ENCODE results near the gene SF3B1.
"Not testable (repeated sequence)": the region's sequence is repeated elsewhere in the genome, so short reads cannot be mapped to it uniquely, and the experiment has no call there.

The SF3B1 gene, protein sequence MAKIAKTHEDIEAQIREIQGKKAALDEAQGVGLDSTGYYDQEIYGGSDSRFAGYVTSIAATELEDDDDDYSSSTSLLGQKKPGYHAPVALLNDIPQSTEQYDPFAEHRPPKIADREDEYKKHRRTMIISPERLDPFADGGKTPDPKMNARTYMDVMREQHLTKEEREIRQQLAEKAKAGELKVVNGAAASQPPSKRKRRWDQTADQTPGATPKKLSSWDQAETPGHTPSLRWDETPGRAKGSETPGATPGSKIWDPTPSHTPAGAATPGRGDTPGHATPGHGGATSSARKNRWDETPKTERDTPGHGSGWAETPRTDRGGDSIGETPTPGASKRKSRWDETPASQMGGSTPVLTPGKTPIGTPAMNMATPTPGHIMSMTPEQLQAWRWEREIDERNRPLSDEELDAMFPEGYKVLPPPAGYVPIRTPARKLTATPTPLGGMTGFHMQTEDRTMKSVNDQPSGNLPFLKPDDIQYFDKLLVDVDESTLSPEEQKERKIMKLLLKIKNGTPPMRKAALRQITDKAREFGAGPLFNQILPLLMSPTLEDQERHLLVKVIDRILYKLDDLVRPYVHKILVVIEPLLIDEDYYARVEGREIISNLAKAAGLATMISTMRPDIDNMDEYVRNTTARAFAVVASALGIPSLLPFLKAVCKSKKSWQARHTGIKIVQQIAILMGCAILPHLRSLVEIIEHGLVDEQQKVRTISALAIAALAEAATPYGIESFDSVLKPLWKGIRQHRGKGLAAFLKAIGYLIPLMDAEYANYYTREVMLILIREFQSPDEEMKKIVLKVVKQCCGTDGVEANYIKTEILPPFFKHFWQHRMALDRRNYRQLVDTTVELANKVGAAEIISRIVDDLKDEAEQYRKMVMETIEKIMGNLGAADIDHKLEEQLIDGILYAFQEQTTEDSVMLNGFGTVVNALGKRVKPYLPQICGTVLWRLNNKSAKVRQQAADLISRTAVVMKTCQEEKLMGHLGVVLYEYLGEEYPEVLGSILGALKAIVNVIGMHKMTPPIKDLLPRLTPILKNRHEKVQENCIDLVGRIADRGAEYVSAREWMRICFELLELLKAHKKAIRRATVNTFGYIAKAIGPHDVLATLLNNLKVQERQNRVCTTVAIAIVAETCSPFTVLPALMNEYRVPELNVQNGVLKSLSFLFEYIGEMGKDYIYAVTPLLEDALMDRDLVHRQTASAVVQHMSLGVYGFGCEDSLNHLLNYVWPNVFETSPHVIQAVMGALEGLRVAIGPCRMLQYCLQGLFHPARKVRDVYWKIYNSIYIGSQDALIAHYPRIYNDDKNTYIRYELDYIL

DNA sequence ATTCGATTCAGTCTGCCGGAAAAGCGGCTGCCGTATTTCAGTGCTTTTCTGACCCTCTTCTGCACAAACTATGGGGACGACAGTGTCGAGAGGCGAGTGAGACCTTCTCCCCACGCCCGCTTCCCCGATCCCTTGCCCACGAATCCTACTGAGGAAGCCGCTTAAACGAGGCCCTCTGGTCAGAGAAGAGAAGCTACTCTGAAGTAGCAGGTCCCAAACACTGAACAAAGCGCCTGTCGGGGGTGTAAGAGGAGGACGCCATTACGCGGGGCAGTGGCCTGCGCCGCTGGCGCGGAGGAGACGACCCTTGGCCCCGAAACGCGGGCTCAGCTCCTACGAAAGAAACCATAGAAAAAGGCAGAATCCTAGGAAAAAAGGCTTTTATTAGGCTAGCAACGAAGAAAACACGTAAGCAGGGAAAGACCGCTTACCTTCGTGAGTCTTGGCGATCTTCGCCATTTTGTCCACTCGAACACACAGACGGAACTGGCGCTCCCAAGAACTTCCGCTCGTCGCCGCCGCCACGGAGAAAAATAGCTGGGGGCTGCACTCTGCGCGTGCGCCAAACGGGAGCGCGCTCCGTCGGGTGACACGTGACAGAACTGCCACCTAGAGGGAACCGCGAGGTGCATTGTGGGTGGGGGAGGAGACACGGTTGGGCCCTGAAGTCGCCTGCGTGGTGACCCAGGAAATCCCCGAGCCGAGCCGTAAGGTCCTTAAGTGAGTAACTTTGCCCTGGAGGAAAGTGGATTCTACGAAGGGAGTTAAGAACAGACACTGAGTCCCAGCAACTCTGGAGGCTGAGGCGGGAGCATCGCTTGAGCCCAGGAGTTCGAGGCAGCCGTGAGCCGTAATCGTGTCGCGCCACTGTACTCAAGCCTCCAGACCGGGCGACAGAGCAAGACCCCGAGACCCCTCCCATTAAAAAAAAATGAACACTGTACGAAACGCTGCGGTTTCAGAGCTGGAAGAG, at the start of gene SF3B1:
SF3B1 (minus strand) TSS at position 488 of the 973 bp plus-strand sequence; CDS start at position 459, 29 bp downstream.
- DNase-seq: peak; percentile 97

DNA sequence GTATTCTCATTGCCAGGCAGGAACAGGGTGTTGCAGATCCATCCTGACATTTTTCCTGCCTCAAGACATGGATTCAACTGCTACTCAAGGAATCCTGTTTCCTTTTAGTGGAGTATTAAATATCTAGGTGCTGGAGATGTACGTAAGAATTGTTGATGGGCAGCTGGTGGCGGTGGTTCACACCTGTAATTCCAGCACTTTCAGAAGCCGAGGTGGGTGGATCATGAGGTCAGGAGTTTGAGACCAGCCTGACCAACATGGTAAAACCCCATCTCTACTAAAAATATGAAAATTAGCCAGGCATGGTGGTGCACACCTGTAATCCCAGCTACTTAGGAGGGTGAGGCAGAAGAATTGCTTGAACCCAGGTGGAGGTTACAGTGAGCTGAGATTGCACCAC, 49.4 kb upstream of the SF3B1 start:
- not testable (repeated sequence) for DNase-seq

DNA sequence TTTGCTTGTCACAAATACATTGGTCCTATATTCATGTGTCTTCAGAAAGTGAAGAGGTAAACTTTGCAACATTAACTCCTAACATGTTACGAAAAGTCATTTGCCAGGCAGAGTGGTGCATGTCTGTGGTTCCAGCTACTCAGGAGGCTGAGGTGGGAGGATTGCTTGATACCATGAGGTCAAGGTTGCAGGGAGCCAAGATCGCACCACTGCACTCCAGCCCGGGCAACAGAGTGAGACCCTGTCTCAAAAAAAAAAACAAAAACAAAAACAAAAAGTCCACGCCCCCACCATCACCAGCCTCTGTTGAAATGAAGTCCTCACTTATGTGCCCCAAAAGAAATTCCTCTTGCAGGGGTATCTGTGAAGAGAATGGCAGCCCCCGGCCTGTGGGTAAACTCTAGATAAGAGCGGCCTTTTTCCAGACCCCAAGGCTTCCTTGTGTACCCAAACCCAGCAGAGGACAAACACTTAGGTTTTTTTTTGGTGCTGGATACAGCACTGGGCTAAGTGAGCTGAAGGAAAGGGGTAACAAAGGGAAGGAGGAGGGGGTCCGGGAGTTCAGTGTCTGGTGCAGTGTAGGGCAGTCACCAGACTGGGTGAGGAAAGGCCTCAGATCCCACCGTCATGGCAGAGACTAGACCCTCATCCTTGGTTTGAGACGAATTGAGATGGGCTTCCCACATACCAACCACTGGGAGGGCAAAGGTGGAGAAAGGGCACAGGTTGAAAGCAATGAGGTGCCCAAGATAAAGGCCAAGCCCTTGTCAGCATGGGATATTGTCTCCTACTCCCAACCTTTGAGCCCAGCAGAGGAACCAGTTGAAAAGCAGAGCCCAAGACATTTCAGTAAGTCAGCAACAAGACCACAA, 45.6 kb upstream of the SF3B1 start:
- DNase-seq: no peak

DNA sequence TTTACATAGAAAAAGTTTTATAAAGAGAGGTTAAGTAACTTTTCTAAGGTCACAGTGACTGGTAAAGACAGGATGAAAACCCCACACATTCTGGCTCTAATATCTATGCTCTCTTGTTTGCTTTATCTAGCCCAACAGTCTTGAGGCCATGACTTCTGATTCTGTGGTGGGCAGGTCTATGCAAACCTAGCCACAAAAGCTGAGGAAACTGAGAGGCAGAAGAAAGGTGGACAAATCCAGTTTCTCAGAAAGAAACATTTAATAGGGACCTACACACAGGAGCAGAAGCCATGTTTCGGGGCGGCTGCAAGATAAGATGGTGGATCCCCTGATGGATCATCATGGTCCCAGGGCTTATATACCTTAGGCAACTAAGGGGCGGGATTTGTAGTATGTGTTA, 43.0 kb upstream of the SF3B1 start:
- no peak for DNase-seq

DNA sequence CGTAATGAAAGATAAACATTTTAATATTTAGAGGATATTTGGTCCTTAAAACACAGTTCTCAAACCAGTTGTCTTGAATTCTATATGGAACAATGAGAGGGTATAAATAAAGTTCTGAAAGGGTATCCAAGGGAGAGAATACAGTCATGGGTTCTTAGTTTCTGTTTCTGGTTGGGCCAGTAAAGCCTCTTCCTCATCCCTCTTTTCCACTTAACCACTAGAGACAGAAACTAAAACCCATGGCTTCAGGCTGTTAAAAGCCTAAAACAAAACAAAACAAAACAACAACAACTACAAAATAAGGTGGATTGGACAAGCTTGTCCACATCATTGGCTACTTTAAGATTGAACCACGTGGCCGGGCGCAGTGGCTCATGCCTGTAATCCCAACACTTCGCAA, 37.3 kb upstream of the SF3B1 start:
- DNase-seq: no peak

DNA sequence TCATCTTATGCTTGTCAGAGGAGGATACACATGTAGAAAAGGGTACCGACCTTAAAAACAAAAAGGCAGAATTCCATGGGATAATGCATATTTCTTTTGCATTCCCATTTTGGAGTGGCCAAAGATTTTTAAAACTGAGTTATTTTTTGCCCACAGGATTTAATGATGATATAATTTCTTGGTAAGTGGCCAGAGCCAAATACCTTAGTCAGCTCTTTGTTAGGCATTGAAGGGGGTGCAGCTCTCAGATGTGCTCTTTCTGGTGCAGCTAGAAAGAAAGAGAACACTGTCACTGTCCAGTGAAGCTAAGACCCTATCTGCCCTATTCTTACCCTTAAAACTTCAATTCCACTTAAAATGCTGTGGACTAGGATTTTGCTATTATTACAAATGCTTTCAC, 29.3 kb upstream of the SF3B1 start:
- DNase-seq: no peak

DNA sequence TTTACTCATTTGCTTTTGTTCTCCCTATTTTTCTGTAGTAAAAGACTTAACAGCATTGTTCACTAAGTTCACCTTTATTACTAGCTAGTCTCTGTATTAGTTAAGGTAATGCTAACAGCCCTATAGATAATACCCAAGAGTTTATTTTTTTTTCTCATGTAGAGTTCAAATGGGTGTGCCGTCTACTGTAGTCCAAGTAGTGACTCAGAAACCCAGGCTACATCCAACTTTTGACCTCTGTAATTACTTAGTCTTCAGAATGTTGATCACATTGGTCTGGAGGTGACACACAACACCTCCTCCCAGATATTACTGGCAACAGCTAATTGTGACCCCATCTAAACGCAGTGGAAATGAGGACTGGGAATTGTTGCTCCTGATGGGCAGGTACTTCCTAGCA, 26.2 kb upstream of the SF3B1 start:
- no peak for DNase-seq

DNA sequence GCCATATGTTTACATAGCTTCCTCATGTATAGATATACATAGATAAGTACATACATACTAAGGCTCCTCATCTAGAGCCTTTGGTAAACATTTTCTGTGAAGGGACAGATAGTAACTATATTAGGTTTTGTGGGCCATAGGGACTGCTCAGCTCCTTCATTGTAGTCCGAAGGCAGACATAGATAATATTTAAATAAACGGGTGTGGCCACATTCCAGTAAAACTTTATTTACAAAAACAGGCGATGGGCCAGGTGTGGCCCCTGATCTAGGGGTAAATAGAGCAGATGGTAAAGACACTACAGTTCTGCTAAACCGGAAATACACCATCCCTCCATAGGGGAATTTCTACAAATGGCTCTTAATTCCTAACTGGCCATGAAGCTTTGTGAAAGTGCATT, 25.8 kb upstream of the SF3B1 start:
- DNase-seq: no peak

DNA sequence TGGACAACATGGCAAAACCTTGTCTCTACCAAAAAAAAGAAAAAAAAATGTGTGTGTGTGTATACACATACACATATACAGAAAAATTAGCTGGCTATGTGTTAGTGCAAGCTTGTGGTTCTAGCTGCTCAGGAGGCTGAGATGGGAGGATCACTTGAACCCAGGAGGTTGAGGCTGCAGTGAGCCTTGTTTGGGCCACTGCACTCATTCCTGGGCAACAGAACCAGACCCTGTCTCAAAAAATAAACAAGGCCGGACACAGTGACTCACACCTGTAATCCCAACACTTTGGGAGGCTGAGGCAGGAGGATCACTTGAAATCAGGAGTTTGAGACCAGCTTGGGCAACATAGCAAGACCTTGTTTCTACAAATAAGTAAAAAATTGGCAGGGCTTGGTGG, 20.6 kb upstream of the SF3B1 start:
- DNase-seq: no peak

DNA sequence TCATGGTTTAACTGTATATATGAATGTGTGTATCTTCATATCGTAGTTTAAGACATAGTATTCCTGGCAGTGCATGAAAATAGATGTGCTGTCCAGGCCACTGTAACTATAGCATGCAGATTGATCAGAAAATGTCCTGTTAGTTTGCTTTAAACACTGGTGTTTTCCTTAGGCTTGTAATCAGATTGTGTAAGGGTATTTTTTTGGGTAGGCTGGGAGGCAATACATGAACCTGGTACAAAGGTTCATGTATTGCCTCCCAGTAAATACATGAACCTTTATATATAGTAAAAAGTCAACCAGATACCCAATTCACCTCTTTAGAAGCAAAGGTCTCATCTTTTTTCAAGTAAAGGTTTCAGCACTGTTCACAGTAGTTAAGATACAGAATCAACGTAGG, 20.1 kb upstream of the SF3B1 start:
- no peak for DNase-seq

DNA sequence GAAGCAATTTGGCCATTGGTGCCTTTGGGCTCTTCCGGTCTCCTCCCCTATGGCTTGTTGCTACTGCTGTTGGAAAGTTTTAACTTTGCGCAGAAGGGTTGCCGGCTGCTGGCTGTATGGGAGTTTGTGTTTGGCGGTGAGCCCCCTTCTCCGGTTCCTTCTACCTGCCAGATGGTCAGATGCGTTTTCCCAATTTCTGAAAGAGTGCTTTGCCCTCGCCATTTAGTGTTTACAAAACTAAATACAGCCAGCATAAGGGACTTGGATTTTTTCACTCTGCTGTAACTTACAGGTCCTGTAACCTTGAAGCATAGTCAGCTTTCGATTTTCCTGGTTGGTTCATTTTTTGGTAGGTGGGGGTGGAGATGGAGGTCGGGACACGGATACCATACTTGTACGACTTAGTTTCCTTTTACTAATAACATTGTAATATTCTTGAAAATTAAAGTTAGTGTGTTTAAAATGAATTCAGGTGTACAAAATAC, 19.1 kb upstream of the SF3B1 start:
- DNase-seq: peak; percentile 90

DNA sequence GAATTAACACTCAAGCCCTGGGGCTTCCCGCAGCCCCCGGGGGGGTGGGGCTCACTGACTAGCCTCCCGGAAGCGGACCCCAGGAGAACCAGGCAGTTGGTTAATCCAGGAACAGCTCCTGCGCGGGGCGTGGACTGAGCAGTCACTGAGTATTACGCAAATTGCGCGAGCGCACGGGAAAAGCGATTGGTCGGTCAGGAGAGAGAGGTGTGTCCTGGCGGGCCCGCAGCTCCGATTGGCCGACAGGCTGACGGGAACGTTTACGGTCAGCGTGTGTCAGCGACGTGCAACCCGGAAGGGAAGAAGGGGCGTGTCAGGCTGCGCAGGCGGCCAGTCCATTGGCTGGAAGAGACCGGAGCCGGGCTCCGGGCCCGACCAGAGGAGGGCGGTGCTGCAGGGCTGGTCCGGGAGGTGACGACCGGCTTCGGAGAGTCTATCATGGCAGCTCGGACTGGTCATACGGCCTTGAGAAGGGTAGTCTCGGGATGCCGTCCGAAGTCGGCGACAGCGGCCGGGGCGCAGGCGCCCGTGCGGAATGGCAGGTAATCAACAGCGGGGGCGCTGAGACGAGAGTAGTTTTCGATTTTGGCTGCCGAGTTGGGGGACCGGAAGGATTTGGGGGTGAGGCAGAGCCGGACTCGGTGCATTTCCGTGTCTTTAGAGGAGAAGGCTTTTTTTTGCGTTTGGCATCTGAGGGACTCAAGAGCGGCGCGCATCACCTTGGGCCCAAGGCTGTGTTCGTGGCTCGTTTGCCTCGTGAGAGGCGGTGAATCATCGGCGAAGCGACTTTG, 18.5 kb upstream of the SF3B1 start, which contains the start of gene COQ10B:
COQ10B (plus strand) TSS at position 430 of the 791 bp plus-strand sequence; CDS start at position 439, 9 bp downstream.
- peak; percentile 99 for DNase-seq

DNA sequence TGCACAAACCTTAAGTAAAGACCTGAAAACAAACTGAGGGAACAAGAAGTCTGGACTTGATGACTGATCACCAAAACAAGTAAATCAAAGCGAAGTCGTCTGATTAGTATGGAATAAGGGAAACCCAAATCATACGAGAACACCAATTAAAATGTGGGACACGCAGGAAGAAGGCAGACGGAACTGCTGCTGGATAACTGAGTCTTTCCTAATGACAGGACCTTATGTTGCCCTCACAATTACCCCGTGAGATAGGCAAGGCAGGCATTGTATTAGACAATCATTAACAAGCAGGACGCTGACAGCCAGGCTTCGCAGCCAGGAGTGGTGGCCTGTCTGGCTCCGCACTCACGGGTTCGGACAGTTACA, 17.9 kb upstream of the SF3B1 start:
- no peak for DNase-seq

DNA sequence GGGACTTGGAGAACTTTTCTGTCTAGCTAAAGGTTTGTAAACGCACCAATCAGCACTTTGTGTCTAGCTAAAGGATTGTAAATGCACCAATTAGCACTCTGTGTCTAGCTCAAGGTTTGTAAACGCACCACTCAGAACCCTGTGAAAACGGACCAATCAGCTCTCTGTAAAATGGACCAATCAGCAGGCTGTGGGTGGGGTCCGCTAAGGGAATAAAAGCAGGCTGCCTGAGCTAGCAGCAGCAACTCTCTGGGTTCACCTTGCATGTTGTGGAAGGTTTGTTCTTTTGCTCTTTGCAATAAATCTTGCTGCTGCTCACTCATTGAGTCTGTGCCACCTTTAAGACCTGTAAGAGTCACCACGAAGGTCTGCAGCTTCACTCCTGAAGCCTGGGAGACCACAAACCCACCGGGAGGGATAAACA, 16.1 kb upstream of the SF3B1 start:
- DNase-seq: not testable (repeated sequence)

DNA sequence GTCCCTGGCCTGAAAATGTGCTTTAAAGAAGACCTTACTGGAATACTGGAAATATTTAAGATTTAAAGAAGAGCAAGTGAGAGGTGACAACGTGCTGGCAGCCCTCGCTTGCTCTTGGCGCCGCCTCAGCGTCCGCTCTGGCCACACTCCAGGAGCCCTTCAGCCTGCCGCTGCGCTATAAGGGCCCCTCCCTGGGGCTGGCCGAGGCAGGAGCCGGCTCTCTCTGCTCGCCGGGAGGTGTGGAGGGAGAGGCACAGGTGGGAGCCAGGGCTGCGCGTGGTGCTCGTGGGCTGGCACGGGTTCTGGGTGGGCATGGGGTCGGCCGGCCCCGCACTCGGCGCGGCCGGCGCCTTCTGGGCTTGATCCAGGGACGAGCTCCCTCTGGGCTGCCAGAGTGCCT, 15.6 kb upstream of the SF3B1 start:
- no peak for DNase-seq

DNA sequence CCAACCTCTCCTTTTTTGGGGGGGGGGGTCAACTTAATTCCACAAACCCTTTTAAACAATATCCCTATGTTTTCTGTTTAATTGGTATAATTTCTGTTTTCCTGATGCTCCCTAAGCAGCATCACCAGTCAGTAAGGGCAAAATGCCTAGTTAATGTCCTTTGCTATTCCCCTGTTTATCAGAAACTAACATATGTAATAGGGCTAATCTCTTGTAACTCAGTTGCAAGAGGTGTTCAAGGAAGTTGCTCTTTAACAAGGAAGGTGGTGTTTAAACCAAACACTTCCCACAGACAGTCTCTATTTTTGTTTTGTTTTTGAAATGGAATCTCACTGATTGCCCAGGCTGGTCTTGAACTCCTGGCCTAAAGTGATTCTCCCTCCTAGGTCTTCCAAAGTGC, 12.0 kb upstream of the SF3B1 start:
- DNase-seq: no peak

DNA sequence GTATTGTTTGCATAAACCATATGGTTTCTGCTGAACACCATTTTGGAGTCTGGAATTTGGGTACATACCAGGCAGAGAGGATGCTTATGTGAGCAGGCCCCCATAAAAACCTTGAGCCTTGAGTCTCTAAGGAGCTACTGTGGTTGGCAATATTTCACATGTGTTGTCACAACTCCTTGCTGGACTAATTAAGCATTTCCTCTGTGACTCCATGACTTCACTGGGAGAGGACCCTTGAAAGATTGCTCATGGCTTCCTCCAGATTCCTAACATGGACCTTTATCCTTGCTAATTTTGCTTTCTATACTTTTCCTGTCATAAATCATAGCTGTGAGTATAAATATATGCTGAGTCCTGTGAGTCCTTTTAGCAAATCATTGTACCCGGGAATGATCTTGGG, 10.9 kb upstream of the SF3B1 start:
- no peak for DNase-seq

DNA sequence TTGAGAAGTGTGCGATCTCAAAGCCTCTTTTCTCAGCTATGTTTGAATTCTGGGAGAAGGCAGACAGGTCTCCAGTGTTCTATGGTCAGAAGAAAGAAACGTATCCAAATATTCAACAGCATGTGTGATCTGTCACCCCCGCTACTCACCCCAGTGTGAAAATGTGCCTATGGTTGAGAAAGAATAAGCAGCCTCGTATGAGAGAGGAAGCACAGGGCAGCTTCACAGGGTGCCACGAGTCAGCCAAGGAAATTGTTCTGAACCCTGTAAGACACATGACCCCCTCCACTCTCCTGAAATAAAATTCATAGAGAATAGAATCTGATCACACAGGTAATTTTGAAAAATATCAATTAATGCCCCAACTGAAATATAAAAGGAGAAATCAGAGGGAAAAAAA, 8.0 kb upstream of the SF3B1 start:
- DNase-seq: no peak

DNA sequence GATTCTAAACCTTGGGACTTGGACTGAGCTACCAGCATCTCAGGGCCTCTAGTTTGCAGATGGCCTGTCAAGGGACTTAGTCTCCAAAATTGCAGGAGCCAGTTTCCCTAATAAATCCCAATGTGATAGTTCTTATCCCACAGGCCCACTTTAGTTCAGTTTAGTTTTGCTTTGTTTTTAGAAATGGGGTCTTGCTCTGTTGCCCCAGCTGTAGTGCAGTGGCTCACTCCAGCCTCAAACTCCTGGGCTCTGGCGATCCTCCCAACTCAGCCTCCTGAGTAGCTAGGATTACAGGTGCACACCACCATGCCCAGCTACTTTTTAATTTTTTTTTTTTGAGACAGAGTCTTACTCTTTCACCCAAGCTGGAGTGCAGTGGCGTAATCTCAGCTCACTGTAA, 2.6 kb upstream of the SF3B1 start:
- DNase-seq: no peak
